Osteocyte (in vitro differentiated cells): ENCODE data around the gene STK38L. TPM values are rescaled to one million over a fixed set of nuclear protein-coding genes. Genes with fewer than 3 reads are reported as not detected.

Source experiments
- DNase-seq: peaks from one replicate; pipeline ENCODE4 v3.0.0; 2021; ENCODE audit warnings: mixed read lengths; ENCODE audit not compliant: unreplicated experiment; ENCODE audit errors: extremely low spot score
- H3K27ac Mint-ChIP-seq: one replicate; pipeline ENCODE4 v1.8.0; 2021; ENCODE audit warnings: mild to moderate bottlenecking, mixed read lengths; ENCODE audit not compliant: unreplicated experiment
- H3K27me3 Mint-ChIP-seq: one replicate; pipeline ENCODE4 v1.8.0; 2021; ENCODE audit warnings: mixed read lengths; ENCODE audit not compliant: unreplicated experiment
- H3K36me3 Mint-ChIP-seq: one replicate; pipeline ENCODE4 v1.8.0; 2021; ENCODE audit warnings: mixed read lengths; ENCODE audit not compliant: unreplicated experiment
- H3K4me1 Mint-ChIP-seq: one replicate; pipeline ENCODE4 v1.8.0; 2021; ENCODE audit warnings: mixed read lengths; ENCODE audit not compliant: unreplicated experiment
- H3K4me3 Mint-ChIP-seq: one replicate; pipeline ENCODE4 v1.8.0; 2021; ENCODE audit warnings: mild to moderate bottlenecking, moderate library complexity, mixed read lengths; ENCODE audit not compliant: unreplicated experiment
- H3K9me3 Mint-ChIP-seq: one replicate; pipeline ENCODE4 v1.8.0; 2021; ENCODE audit warnings: mixed read lengths; ENCODE audit not compliant: unreplicated experiment
- long read RNA-seq: library from polyadenylated mRNA; unstranded; transcript quantifications from one replicate; pipeline ENCODE4 v2.0.0, GENCODE V29; 2021
- total RNA-seq: library from RNA; stranded (reverse); gene quantifications from 2 replicates; pipeline ENCODE4 v1.2.1, GENCODE V29; 2021
- TF ChIP-seq, protein P1 (sequence below): fragments of 200-600 bp; sonication (generic); IDR thresholded peaks from 2 replicates; pipeline ENCODE4 v1.5.0; 2021; ENCODE audit warnings: antibody characterized with exemption, mild to moderate bottlenecking, moderate library complexity

Gene STK38L
- 75.6 and 81.3 TPM in 2 replicates for total RNA-seq
- long read RNA-seq, full-length matches to known transcripts: 101 of 150 reads
- long read RNA-seq, partial matches to known transcripts: 29 of 150 reads
- long read RNA-seq, other reads (novel, unspliced or antisense): 20 of 150 reads

DNA sequence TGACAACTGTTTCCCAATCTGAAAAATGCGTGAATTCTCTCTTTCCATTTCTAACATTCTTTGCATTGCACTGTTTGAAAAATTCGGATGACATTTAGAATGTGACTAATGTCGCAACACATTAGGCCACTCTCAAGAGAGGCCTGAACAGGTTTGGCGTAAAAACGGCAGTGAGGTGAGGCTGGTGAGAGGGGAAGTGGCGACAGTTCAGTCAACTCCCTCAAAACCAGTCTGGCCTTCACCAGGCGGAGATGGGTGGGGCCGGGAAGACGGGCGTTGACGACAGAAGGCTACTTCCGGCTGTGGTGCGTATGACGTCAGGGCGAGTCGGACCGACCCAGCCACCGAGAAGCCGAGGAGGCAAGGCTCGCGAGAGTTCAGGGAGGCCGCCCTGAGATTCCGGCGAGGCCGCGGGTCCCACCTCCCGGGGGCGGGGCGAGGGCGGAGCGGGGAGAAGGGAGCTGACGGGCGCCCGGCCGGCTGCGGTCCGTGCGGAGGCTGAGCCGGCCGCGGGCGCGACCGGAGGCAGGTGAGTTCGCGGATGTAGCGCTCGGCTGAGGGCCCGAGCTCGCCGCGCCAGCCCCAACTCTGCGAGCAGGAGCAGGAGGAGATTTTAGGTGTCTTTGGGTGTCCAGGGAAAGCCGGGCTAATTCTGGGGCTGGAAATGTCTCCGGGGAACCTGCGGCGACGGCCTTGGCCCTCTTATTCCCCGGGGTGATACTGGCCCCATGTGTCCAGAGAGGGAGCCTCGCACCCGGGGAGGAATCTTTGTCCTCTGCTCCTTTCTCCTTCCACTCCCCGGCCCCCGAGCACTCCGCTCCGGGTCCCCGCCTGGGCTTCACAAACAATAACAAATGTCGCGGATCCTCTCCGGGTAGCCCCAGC lies at the start of gene STK38L:
Gene STK38L, plus strand, starts transcription at position 483 of the 885 bp plus-strand sequence. CDS start 53,435 bp downstream, outside the sequence.
- Mint-ChIP-seq H3K4me3 (peak within 1 kb of the TSS; percentile 100), H3K27me3 (no peaks in the 10 kb centered on the region), H3K4me1 (peaks cover 36% of the 10 kb centered on the region), H3K9me3 (peaks cover 6% of the 10 kb centered on the region), H3K27ac (peak within 1 kb of the TSS; percentile 100), H3K36me3 (peaks cover 4% of the 10 kb centered on the region)
- TF ChIP-seq, protein P1, sequence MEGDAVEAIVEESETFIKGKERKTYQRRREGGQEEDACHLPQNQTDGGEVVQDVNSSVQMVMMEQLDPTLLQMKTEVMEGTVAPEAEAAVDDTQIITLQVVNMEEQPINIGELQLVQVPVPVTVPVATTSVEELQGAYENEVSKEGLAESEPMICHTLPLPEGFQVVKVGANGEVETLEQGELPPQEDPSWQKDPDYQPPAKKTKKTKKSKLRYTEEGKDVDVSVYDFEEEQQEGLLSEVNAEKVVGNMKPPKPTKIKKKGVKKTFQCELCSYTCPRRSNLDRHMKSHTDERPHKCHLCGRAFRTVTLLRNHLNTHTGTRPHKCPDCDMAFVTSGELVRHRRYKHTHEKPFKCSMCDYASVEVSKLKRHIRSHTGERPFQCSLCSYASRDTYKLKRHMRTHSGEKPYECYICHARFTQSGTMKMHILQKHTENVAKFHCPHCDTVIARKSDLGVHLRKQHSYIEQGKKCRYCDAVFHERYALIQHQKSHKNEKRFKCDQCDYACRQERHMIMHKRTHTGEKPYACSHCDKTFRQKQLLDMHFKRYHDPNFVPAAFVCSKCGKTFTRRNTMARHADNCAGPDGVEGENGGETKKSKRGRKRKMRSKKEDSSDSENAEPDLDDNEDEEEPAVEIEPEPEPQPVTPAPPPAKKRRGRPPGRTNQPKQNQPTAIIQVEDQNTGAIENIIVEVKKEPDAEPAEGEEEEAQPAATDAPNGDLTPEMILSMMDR: peak; percentile 40
- DNase-seq: peak; percentile 99

DNA sequence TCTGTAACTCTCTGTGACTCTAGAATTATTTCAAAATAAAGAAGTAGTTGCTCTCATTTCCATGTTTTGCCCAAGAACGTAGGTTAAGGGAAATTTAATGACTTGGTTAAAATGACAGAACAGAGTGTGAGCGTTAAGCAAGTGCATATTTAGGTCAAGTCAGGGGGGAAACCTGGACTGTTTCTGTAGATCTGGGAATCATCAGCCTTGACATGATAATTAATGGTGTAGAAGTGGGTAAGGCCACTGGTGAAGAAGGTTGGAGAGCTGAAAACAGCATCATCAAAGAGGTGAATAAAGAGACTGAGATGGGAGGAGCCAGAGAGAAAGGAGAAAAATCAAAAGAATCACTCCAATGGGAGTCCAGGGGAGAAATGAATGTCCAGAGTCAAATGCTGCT lies 49.4 kb upstream of the STK38L start:
- no peaks in the 10 kb centered on the region for H3K27me3 Mint-ChIP-seq
- H3K36me3 Mint-ChIP-seq: no peaks in the 10 kb centered on the region
- H3K27ac Mint-ChIP-seq: no peak overlapping the region
- peaks cover 41% of the 10 kb centered on the region for H3K4me1 Mint-ChIP-seq
- no peak for DNase-seq
- H3K4me3 Mint-ChIP-seq: no peak overlapping the region
- TF ChIP-seq, protein P1: no peak
- H3K9me3 Mint-ChIP-seq: no peaks in the 10 kb centered on the region

DNA sequence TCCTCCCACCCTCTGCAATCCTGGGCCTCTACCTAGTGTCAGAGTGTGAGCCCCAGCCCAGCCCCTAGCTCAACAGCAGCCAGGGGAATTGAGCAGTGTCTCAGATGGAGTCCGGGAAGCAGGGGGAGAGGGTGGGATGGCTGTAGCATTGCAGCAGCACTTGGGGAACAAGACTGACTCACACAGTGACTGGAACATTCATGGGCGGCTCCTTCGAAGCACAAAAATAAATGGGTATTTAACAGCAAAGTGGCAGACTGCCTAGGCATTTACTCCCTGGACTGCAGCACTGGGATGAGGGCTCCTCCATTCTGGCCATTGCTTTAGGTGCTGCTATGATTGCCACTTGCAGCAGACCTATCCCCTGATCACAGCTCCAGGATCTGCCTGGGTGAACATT lies 46.0 kb upstream of the STK38L start:
- no peaks in the 10 kb centered on the region for H3K27me3 Mint-ChIP-seq
- peak overlapping the region; percentile 65 for H3K27ac Mint-ChIP-seq
- TF ChIP-seq, protein P1: no peak
- H3K4me1 Mint-ChIP-seq: peaks cover 9% of the 10 kb centered on the region
- H3K9me3 Mint-ChIP-seq: no peaks in the 10 kb centered on the region
- no peaks in the 10 kb centered on the region for H3K36me3 Mint-ChIP-seq
- no peak for DNase-seq
- no peak overlapping the region for H3K4me3 Mint-ChIP-seq

DNA sequence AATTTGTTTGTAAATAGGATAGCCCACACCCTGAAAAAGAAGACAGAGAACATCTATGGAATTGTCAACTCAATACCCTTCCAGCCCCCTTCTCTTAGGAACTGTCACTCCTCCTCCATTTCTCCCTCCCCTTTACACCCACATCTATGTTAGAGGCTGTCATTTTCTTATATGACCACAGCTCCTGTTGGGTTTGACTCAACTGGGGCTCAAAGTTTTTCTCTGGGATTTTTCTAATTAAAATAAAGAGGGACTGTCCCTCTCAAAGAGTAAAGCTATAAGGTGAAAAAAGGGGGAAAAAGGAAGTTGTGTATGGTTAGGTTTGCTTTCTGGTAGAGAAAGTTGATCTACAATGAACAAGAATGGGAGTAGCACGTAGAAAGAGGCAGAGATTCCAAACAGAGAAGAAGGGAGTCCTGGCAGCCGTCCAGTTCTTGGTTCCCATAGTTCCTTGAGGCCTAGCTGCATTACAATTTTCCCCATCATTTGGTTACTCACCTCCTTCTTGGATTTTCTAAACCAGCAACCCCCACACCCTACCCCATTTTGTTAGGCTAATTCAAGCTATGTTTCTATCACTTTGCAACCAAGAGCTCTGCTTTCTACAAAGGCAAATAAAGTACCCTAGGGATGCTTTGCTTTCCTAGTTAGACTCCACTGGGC lies 44.3 kb upstream of the STK38L start:
- peaks cover 9% of the 10 kb centered on the region for H3K4me1 Mint-ChIP-seq
- H3K9me3 Mint-ChIP-seq: no peaks in the 10 kb centered on the region
- no peaks in the 10 kb centered on the region for H3K36me3 Mint-ChIP-seq

More for the DNA sequence above, 44.3 kb upstream of the STK38L start:
- Mint-ChIP-seq H3K27ac (no peak overlapping the region), H3K27me3 (no peaks in the 10 kb centered on the region), H3K4me3 (no peak overlapping the region)
- TF ChIP-seq, protein P1: no peak
- no peak for DNase-seq
